Astrocyte (in vitro differentiated cells and primary cell): ENCODE measurements around the gene PLS1. TPM values are rescaled to one million over a fixed set of nuclear protein-coding genes. Genes with fewer than 3 reads are reported as not detected.

ENCODE experiments used
- DNase-seq: peaks from one replicate; pipeline ENCODE4 v3.0.0-alpha.2; 2010; ENCODE audit warnings: low read depth
- FAIRE-seq: peaks from 2 replicates; lab custom pipeline; 2011; peaks lifted over from hg19 to GRCh38; lab: Jason Lieb, UNC
- H2AFZ ChIP-seq: 2 replicates; pipeline ENCODE4 v1.6.0; 2012; ENCODE audit warnings: low read depth, low read length, inconsistent platforms
- H3K27ac ChIP-seq: 2 replicates; pipeline ENCODE4 v1.5.1; 2011; ENCODE audit warnings: low read depth, low read length, inconsistent platforms
- H3K27me3 ChIP-seq: 2 replicates; pipeline ENCODE4 v1.6.0; 2011; ENCODE audit warnings: low read length, inconsistent platforms; ENCODE audit not compliant: insufficient read depth
- H3K36me3 ChIP-seq: 2 replicates; pipeline ENCODE4 v1.5.1; 2011; ENCODE audit warnings: low read length, inconsistent platforms; ENCODE audit not compliant: insufficient read depth
- H3K4me1 ChIP-seq: 2 replicates; pipeline ENCODE4 v1.5.1; 2011; ENCODE audit warnings: low read length, inconsistent platforms; ENCODE audit not compliant: insufficient read depth
- H3K4me2 ChIP-seq: 2 replicates; pipeline ENCODE4 v1.6.0; 2012; ENCODE audit warnings: low read length, inconsistent platforms
- H3K4me3 ChIP-seq: 2 replicates; pipeline ENCODE4 v1.5.1; 2011; ENCODE audit warnings: low read depth, mild to moderate bottlenecking, low read length, inconsistent platforms; ENCODE audit not compliant: insufficient read depth
- H3K79me2 ChIP-seq: 2 replicates; pipeline ENCODE4 v1.6.0; 2012; ENCODE audit warnings: mild to moderate bottlenecking, low read length, inconsistent platforms; ENCODE audit not compliant: insufficient read depth
- H3K9ac ChIP-seq: 2 replicates; pipeline ENCODE4 v1.6.0; 2012; ENCODE audit warnings: mild to moderate bottlenecking, low read length, inconsistent platforms
- H3K9me3 ChIP-seq: 2 replicates; pipeline ENCODE4 v1.5.1; 2012; ENCODE audit warnings: low read depth, mild to moderate bottlenecking, low read length, inconsistent platforms; ENCODE audit not compliant: insufficient read depth
- H4K20me1 ChIP-seq: 2 replicates; pipeline ENCODE4 v1.6.0; 2012; ENCODE audit warnings: low read length, inconsistent platforms; ENCODE audit not compliant: insufficient read depth
- H3K27ac Mint-ChIP-seq: one replicate; pipeline ENCODE4 v1.8.0; 2021; ENCODE audit warnings: mild to moderate bottlenecking, mixed read lengths; ENCODE audit not compliant: unreplicated experiment
- H3K27me3 Mint-ChIP-seq: one replicate; pipeline ENCODE4 v1.8.0; 2021; ENCODE audit warnings: low read depth, mixed read lengths; ENCODE audit not compliant: unreplicated experiment
- H3K36me3 Mint-ChIP-seq: one replicate; pipeline ENCODE4 v1.8.0; 2021; ENCODE audit warnings: low read depth, mixed read lengths; ENCODE audit not compliant: unreplicated experiment
- H3K4me1 Mint-ChIP-seq: one replicate; pipeline ENCODE4 v1.8.0; 2021; ENCODE audit warnings: low read depth, mixed read lengths; ENCODE audit not compliant: unreplicated experiment
- H3K4me3 Mint-ChIP-seq: one replicate; pipeline ENCODE4 v1.8.0; 2021; ENCODE audit warnings: mild to moderate bottlenecking, moderate library complexity, mixed read lengths; ENCODE audit not compliant: unreplicated experiment
- H3K9me3 Mint-ChIP-seq: one replicate; pipeline ENCODE4 v1.8.0; 2021; ENCODE audit warnings: mild to moderate bottlenecking, mixed read lengths; ENCODE audit not compliant: unreplicated experiment
- CTCF ChIP-seq: IDR thresholded peaks from 2 replicates; pipeline ENCODE4 v1.5.1; 2011; ENCODE audit warnings: low read depth, mild to moderate bottlenecking, inconsistent platforms, low read length, moderate library complexity; ENCODE audit not compliant: insufficient read depth
- EZH2 ChIP-seq: IDR thresholded peaks from 2 replicates; pipeline ENCODE4 v1.6.1; 2012; ENCODE audit warnings: mild to moderate bottlenecking, low read length, inconsistent platforms; ENCODE audit not compliant: insufficient read depth
- total RNA-seq: library from RNA; stranded (reverse); gene quantifications from 2 replicates; pipeline ENCODE4 v1.2.1, GENCODE V29; 2021

The PLS1 gene
- total RNA-seq, 1 donor from 2014 or later: 7.8 TPM

- Mint-ChIP-seq H3K9me3 (no peaks in the 10 kb centered on the region), H3K27ac (peak overlapping the region; percentile 60), H3K4me1 (peaks cover 8% of the 10 kb centered on the region), H3K4me3 (no peak overlapping the region), H3K36me3 (no peaks in the 10 kb centered on the region), H3K27me3 (no peaks in the 10 kb centered on the region)
- H3K9me3 ChIP-seq: no peaks in the 10 kb centered on the region
- no peaks in the 10 kb centered on the region for H3K27me3 ChIP-seq
- no peaks in the 10 kb centered on the region for H4K20me1 ChIP-seq
- FAIRE-seq (no peak), DNase-seq (no peak)
- no peak overlapping the region for H3K9ac ChIP-seq
- H3K4me1 ChIP-seq: peaks cover 4% of the 10 kb centered on the region
- no peak overlapping the region for H3K4me3 ChIP-seq
- H3K36me3 ChIP-seq: no peaks in the 10 kb centered on the region
- TF ChIP-seq CTCF (no peak), EZH2 (no peak)
- H3K27ac ChIP-seq: no peak overlapping the region
- H3K79me2 ChIP-seq: no peaks in the 10 kb centered on the region
- H3K4me2 ChIP-seq: no peak overlapping the region
- no peak overlapping the region for H2AFZ ChIP-seq
These were observed 19.0 kb downstream of the PLS1 start for GRCh38 chr3:142615171-142615570.

- no peaks in the 10 kb centered on the region for H3K9me3 ChIP-seq
- FAIRE-seq (no peak), DNase-seq (peak; percentile 25)
- H3K4me2 ChIP-seq: no peak overlapping the region
- H3K27ac ChIP-seq: no peak overlapping the region
- Mint-ChIP-seq H3K4me1 (peaks cover 8% of the 10 kb centered on the region), H3K27me3 (no peaks in the 10 kb centered on the region), H3K4me3 (no peak overlapping the region), H3K27ac (no peak overlapping the region), H3K9me3 (no peaks in the 10 kb centered on the region), H3K36me3 (no peaks in the 10 kb centered on the region)
- no peaks in the 10 kb centered on the region for H3K27me3 ChIP-seq
- no peaks in the 10 kb centered on the region for H4K20me1 ChIP-seq
- H3K79me2 ChIP-seq: no peaks in the 10 kb centered on the region
- TF ChIP-seq EZH2 (no peak), CTCF (no peak)
- no peaks in the 10 kb centered on the region for H3K36me3 ChIP-seq
- H3K4me3 ChIP-seq: no peak overlapping the region
- H2AFZ ChIP-seq: peak overlapping the region; percentile 22
- peaks cover 4% of the 10 kb centered on the region for H3K4me1 ChIP-seq
- H3K9ac ChIP-seq: no peak overlapping the region
These were observed 22.8 kb downstream of the PLS1 start for GRCh38 chr3:142618917-142619461.

GRCh38 chr3:142622405-142622804, 26.2 kb downstream of the PLS1 start:
- peaks cover 3% of the 10 kb centered on the region for H3K4me1 Mint-ChIP-seq
- Histone ChIP-seq H3K9ac (no peak overlapping the region), H3K27ac (no peak overlapping the region), H3K27me3 (no peaks in the 10 kb centered on the region), H2AFZ (no peak overlapping the region), H3K9me3 (no peaks in the 10 kb centered on the region), H4K20me1 (no peaks in the 10 kb centered on the region), H3K4me1 (peaks cover 4% of the 10 kb centered on the region), H3K4me2 (no peak overlapping the region), H3K4me3 (no peak overlapping the region), H3K79me2 (no peaks in the 10 kb centered on the region), H3K36me3 (no peaks in the 10 kb centered on the region)
- H3K9me3 Mint-ChIP-seq: no peaks in the 10 kb centered on the region
- H3K27me3 Mint-ChIP-seq: no peaks in the 10 kb centered on the region
- TF ChIP-seq EZH2: no peak
- TF ChIP-seq CTCF: no peak
- FAIRE-seq: no peak
- no peak overlapping the region for H3K27ac Mint-ChIP-seq
- no peaks in the 10 kb centered on the region for H3K36me3 Mint-ChIP-seq
- H3K4me3 Mint-ChIP-seq: no peak overlapping the region
- DNase-seq: no peak
